Fibroblast of pulmonary artery (primary cell): ENCODE data around the gene CKM.
"Not testable (repeated sequence)": the region's sequence is repeated elsewhere in the genome, so short reads cannot be mapped to it uniquely, and the experiment has no call there.

ENCODE experiments used
- DNase-seq: peaks from one replicate; pipeline ENCODE4 v3.0.0-alpha.2; 2010; ENCODE audit warnings: low read depth
- H3K4me3 ChIP-seq: replicated peaks from 2 replicates; pipeline ENCODE4 v1.5.1; 2011; ENCODE audit warnings: low read depth, mild to moderate bottlenecking, control low read depth, low read length, moderate library complexity
- TF ChIP-seq, protein P1 (sequence below): IDR thresholded peaks from 2 replicates; pipeline ENCODE4 v1.5.1; 2011; ENCODE audit warnings: mild to moderate bottlenecking, control low read depth, low read length, inconsistent platforms; ENCODE audit errors: missing control alignments

CKM gene

GRCh38 chr19:45278087-45278486 lies 44.6 kb downstream of the CKM start:
- DNase-seq = no peak
- TF ChIP-seq, protein P1, sequence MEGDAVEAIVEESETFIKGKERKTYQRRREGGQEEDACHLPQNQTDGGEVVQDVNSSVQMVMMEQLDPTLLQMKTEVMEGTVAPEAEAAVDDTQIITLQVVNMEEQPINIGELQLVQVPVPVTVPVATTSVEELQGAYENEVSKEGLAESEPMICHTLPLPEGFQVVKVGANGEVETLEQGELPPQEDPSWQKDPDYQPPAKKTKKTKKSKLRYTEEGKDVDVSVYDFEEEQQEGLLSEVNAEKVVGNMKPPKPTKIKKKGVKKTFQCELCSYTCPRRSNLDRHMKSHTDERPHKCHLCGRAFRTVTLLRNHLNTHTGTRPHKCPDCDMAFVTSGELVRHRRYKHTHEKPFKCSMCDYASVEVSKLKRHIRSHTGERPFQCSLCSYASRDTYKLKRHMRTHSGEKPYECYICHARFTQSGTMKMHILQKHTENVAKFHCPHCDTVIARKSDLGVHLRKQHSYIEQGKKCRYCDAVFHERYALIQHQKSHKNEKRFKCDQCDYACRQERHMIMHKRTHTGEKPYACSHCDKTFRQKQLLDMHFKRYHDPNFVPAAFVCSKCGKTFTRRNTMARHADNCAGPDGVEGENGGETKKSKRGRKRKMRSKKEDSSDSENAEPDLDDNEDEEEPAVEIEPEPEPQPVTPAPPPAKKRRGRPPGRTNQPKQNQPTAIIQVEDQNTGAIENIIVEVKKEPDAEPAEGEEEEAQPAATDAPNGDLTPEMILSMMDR = no peak
- H3K4me3 ChIP-seq = no peak overlapping the region

GRCh38 chr19:45276284-45276687 lies 46.4 kb downstream of the CKM start:
- TF ChIP-seq, protein P1 = no peak
- peak; percentile 23 for DNase-seq
- no peak overlapping the region for H3K4me3 ChIP-seq

DNA sequence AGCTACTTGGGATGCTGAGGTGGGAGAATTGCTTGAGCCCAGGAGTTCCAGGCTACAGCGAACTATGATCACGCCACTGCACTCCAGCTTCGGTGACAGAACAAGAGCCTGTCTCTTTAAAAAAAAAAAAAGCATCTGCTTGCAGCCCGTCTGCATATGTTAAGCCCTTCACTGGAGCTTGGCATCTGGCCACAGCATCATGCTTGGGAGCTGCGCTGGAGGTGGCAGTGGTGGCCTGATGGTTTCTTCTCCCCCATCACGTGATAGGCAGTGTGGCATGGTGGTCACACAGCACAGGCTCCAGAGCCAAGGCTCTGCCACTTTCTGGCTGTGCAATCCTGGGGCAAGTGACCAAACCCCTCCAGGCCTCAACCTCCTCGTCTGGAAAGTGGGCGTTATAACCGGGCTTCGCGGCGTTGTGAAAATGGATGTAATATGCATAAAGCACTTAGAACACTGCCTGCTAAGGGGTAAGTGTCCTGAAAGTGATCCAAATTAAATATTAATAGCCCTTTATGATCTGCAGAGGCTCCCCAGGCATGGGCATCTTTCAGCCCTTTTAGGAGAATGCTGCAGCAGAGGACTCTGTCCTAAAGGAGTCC lies 47.2 kb downstream of the CKM start:
- no peak for DNase-seq
- TF ChIP-seq, protein P1 = no peak
- no peak overlapping the region for H3K4me3 ChIP-seq

DNA sequence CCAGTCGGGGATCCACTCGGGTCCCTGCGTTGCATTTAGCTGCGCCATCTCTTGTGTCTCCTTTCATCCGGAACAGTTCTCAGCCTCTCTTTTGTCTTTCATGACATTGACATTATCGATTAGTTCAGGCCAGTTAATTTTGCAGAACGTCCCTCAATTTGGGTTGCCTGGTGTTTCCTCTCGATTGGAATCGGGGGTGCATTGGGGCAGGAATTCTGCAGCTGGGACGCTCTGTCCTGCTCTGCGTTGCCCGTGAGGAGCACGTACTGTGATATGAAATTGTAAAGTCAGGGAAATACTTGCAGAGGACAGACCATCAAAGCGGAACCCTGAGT lies 49.2 kb downstream of the CKM start:
- TF ChIP-seq, protein P1 = no peak
- DNase-seq = no peak

DNA sequence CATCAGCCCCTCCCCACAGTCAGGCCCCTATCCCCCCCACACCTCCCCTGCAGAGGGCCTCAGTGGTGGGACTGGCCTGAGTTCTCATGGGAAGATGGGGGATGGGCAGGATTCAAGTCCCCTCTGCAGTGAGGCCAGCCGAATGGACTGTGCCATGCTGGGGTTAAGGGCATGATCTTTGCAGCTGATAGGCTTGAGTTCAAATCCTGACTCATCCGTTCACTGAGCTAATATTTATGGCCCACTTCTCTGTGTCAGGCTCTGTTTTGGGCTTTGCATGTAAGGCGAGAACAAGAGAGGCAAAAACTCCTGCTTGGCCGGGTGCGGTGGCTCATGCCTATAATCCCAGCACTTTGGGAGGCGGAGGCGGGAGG lies 51.0 kb downstream of the CKM start:
- no peak for DNase-seq
- TF ChIP-seq, protein P1 = no peak

More for the DNA sequence above, 49.2 kb downstream of the CKM start:
- no peak overlapping the region for H3K4me3 ChIP-seq

GRCh38 chr19:45271098-45271734 lies 51.5 kb downstream of the CKM start:
- TF ChIP-seq, protein P1 = no peak
- H3K4me3 ChIP-seq = no peak overlapping the region
- no peak for DNase-seq

More for the DNA sequence above, 51.0 kb downstream of the CKM start:
- H3K4me3 ChIP-seq = no peak overlapping the region

DNA sequence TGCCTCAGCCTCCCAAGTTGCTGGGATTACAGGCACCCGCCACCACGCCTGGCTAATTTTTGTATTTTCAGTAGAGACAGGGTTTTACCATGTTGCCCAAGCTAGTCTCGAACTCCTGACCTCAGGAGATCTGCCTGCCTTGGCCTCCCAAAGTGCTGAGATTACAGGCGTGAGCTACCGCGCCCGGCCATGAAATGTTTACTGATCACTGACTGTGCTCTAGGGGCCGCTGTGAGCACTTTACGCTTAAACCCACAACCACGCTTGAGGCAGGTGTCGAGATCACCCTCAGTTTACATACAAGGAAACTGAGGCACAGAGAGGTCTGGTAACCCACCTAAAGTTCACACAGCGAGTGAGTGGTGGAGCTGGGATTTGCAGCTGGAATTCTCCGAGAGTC lies 52.7 kb downstream of the CKM start:
- not testable (repeated sequence) for DNase-seq, H3K4me3 ChIP-seq
